Loucy (cell line): ENCODE measurements around the gene ZNF609.
"Not testable (repeated sequence)": the region's sequence is repeated elsewhere in the genome, so short reads cannot be mapped to it uniquely, and the experiment has no call there.

Experiments
- H2AFZ ChIP-seq: fragments of 200-600 bp; sonication (generic); 2 replicates; pipeline ENCODE4 v1.6.0; 2016; ENCODE audit warnings: antibody characterized with exemption, mild to moderate bottlenecking, low read length, moderate library complexity
- H3F3A ChIP-seq: fragments of 200-600 bp; 2 replicates; pipeline ENCODE4 v1.6.0; 2016; ENCODE audit warnings: antibody characterized with exemption, low read depth, mild to moderate bottlenecking
- H3K27me3 ChIP-seq: fragments of 200-600 bp; sonication (generic); 2 replicates; pipeline ENCODE4 v1.6.1; 2014; ENCODE audit warnings: low read length, mild to moderate bottlenecking; ENCODE audit not compliant: insufficient read depth, poor library complexity, severe bottlenecking
- H3K36me3 ChIP-seq: fragments of 200-600 bp; sonication (generic); 2 replicates; pipeline ENCODE4 v1.6.1; 2016; ENCODE audit warnings: low read length; ENCODE audit not compliant: insufficient read depth
- H3K4me1 ChIP-seq: fragments of 200-600 bp; sonication (generic); 2 replicates; pipeline ENCODE4 v1.5.1; 2014; ENCODE audit warnings: low read length, mild to moderate bottlenecking; ENCODE audit not compliant: insufficient read depth, poor library complexity, severe bottlenecking
- H3K4me2 ChIP-seq: fragments of 200-600 bp; sonication (generic); 2 replicates; pipeline ENCODE4 v1.6.0; 2014; ENCODE audit warnings: antibody characterized with exemption, low read length, low read depth, mild to moderate bottlenecking; ENCODE audit not compliant: poor library complexity, severe bottlenecking
- H3K4me3 ChIP-seq: fragments of 200-600 bp; sonication (generic); 2 replicates; pipeline ENCODE4 v1.5.1; 2014; ENCODE audit warnings: low read length, mild to moderate bottlenecking, mixed read lengths; ENCODE audit not compliant: poor library complexity, severe bottlenecking
- H3K79me2 ChIP-seq: fragments of 200-600 bp; sonication (generic); 2 replicates; pipeline ENCODE4 v1.6.1; 2014; ENCODE audit warnings: low read length; ENCODE audit not compliant: insufficient read depth
- H3K9ac ChIP-seq: fragments of 200-600 bp; sonication (generic); 2 replicates; pipeline ENCODE4 v1.6.0; 2014; ENCODE audit warnings: mild to moderate bottlenecking, low read depth, low read length, moderate library complexity; ENCODE audit not compliant: poor library complexity, severe bottlenecking
- H3K9me2 ChIP-seq: fragments of 200-600 bp; sonication (generic); replicated peaks from 2 replicates; pipeline ENCODE4 v1.6.1; 2016; ENCODE audit warnings: low read depth, low read length, mixed read lengths
- H3K9me3 ChIP-seq: fragments of 200-600 bp; sonication (generic); 2 replicates; pipeline ENCODE4 v1.6.1; 2014; ENCODE audit warnings: mild to moderate bottlenecking, antibody characterized with exemption, low read length, low read depth; ENCODE audit not compliant: insufficient read depth
- H4K20me1 ChIP-seq: fragments of 200-600 bp; sonication (generic); 2 replicates; pipeline ENCODE4 v1.6.0; 2014; ENCODE audit warnings: antibody characterized with exemption, low read length, mild to moderate bottlenecking; ENCODE audit not compliant: insufficient read depth, poor library complexity, severe bottlenecking
- EZH2phosphoT487 ChIP-seq: fragments of 200-600 bp; IDR thresholded peaks from 2 replicates; pipeline ENCODE4 v1.6.1; 2018; ENCODE audit warnings: antibody characterized with exemption, mild to moderate bottlenecking, moderate library complexity, borderline replicate concordance
- TF ChIP-seq, protein P1 (sequence below): fragments of 200-600 bp; sonication (generic); conservative IDR thresholded peaks from 2 replicates; pipeline ENCODE4 v1.5.1; 2014; ENCODE audit warnings: mild to moderate bottlenecking, antibody characterized with exemption, low read length

ZNF609 gene

DNA sequence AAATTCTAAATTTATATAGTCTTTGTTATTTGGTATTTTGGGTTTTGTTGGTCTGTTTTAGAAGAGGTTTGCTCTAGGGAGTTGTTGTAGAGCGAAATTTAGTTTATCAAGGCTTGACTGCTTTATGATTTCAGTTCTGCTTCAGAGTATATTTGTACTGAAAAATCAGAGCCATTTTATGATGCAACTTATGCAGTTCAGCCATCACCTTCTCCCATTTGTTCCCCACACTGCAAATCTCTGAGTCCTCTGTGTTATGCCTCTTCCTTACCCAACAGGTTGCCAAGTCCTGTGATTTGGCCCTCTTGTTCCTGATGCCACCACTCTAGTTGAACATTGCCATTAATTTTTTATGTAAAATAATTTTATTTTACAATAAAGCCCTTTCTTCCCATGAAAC is 140.4 kb downstream of the ZNF609 start:
- Histone ChIP-seq H3K9me3 (no peaks in the 10 kb centered on the region), H3K4me3 (no peak overlapping the region), H3F3A (peaks cover 18% of the 10 kb centered on the region), H3K27me3 (no peaks in the 10 kb centered on the region), H3K4me2 (no peak overlapping the region), H2AFZ (no peak overlapping the region), H3K4me1 (peaks cover 38% of the 10 kb centered on the region), H4K20me1 (peaks cover 53% of the 10 kb centered on the region), H3K36me3 (no peaks in the 10 kb centered on the region), H3K79me2 (peaks cover 63% of the 10 kb centered on the region), H3K9ac (no peak overlapping the region), H3K9me2 (no peaks in the 10 kb centered on the region)
- TF ChIP-seq, protein P1, sequence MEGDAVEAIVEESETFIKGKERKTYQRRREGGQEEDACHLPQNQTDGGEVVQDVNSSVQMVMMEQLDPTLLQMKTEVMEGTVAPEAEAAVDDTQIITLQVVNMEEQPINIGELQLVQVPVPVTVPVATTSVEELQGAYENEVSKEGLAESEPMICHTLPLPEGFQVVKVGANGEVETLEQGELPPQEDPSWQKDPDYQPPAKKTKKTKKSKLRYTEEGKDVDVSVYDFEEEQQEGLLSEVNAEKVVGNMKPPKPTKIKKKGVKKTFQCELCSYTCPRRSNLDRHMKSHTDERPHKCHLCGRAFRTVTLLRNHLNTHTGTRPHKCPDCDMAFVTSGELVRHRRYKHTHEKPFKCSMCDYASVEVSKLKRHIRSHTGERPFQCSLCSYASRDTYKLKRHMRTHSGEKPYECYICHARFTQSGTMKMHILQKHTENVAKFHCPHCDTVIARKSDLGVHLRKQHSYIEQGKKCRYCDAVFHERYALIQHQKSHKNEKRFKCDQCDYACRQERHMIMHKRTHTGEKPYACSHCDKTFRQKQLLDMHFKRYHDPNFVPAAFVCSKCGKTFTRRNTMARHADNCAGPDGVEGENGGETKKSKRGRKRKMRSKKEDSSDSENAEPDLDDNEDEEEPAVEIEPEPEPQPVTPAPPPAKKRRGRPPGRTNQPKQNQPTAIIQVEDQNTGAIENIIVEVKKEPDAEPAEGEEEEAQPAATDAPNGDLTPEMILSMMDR: no peak
- TF ChIP-seq EZH2phosphoT487: no peak

DNA sequence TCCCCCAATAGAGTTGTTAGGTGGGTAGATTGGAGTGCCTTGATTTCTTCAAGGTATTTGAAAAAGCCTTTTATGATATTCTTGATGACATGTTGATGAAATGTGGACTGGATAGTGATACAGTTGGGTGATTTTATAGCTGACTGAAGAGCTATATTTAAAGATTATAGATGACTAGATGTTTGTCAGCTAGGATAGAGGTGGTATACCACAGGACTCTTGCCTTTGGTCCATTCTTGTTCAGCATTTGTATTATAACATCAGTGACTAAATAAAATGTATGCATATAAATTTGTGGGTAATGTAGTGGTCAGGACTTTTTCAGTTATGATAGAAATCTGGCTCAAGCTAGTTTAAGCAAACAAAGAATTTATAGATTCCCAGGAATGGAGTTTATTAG is 143.9 kb downstream of the ZNF609 start:
- no peak overlapping the region for H3K4me3 ChIP-seq
- no peaks in the 10 kb centered on the region for H3K36me3 ChIP-seq
- H3K4me1 ChIP-seq: peaks cover 25% of the 10 kb centered on the region
- H3K9me2 ChIP-seq: no peaks in the 10 kb centered on the region
- no peaks in the 10 kb centered on the region for H3K9me3 ChIP-seq
- H3K27me3 ChIP-seq: no peaks in the 10 kb centered on the region
- H3K9ac ChIP-seq: no peak overlapping the region
- peaks cover 18% of the 10 kb centered on the region for H3F3A ChIP-seq
- H3K4me2 ChIP-seq: no peak overlapping the region
- peaks cover 31% of the 10 kb centered on the region for H4K20me1 ChIP-seq
- no peak overlapping the region for H2AFZ ChIP-seq
- peaks cover 65% of the 10 kb centered on the region for H3K79me2 ChIP-seq
- no peak for TF ChIP-seq EZH2phosphoT487
- TF ChIP-seq, protein P1: no peak

DNA sequence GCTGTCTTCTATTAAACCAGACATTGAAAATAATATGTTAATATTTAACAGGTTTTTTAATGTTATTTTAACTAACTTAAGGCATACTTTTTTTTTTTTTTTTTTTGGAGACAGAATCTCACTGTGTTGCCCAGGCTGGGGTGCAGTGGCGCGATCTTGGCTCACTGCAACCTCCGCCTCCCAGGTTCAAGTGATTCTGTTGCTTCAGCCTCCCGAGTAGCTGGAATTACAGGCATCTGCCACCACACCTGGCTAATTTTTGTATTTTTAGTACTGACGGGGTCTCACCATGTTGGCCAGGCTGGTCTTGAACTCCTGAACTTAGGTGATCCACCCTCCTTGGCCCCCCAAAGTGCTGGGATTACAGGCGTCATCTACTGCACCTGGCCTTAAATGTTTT is 147.0 kb downstream of the ZNF609 start:
- Histone ChIP-seq H3K4me1 (peaks cover 27% of the 10 kb centered on the region), H3K79me2 (peaks cover 73% of the 10 kb centered on the region), H4K20me1 (peaks cover 29% of the 10 kb centered on the region)
- not testable (repeated sequence) for H3K36me3 ChIP-seq, H3K9me2 ChIP-seq, H3K4me3 ChIP-seq, H3K9me3 ChIP-seq, H3K27me3 ChIP-seq, H3K4me2 ChIP-seq, H3F3A ChIP-seq, H2AFZ ChIP-seq, H3K9ac ChIP-seq

DNA sequence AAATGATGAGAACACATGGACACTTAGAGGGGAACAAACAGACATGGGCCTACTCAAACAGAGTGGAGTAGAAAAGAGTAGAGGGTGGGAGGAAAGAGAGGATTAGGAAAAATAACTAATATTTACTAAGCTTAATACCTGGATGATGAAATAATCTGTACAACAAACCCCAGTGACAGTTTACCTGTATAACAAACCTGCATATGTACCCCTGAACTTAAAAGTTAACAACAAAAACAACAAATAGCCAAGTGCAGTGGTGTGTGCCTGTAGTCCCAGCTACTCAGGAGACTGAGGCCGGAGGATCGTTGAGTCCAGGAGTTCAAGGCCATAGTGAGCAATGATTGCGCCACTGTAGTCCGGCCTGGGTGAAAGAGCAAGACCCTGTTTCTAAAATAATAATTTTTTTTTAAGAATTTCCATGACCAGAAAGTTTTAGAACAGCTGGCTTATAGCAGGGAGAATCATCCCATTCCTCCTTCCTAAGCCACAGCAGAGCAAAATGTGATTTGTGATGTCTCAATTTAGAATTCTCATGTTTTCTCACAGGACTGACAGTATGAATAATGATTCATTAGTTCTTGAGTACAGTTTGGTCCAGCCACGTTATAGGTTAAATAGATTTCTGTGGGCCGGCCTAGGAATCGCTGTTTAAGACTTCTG is 150.0 kb downstream of the ZNF609 start:
- no peak overlapping the region for H3K4me3 ChIP-seq
- no peaks in the 10 kb centered on the region for H3F3A ChIP-seq
- no peaks in the 10 kb centered on the region for H3K27me3 ChIP-seq
- H3K9me3 ChIP-seq: no peaks in the 10 kb centered on the region
- peaks cover 70% of the 10 kb centered on the region for H3K79me2 ChIP-seq
- H3K4me2 ChIP-seq: no peak overlapping the region
- no peaks in the 10 kb centered on the region for H3K36me3 ChIP-seq
- peaks cover 10% of the 10 kb centered on the region for H3K4me1 ChIP-seq
- peaks cover 14% of the 10 kb centered on the region for H4K20me1 ChIP-seq
- H3K9ac ChIP-seq: no peak overlapping the region
- no peaks in the 10 kb centered on the region for H3K9me2 ChIP-seq
- no peak overlapping the region for H2AFZ ChIP-seq
- TF ChIP-seq, protein P1: no peak
- no peak for TF ChIP-seq EZH2phosphoT487
